Adrenal gland (tissue), 12 donors: ENCODE results near the gene ARVCF. TPM values are rescaled to one million over a fixed set of nuclear protein-coding genes. Genes with fewer than 3 reads are reported as not detected.

ENCODE experiments used
- DNase-seq, 7 donors: peaks; one replicate each; pipeline ENCODE4 v3.0.0-alpha.2; 2019 to 2020
- H3K27ac ChIP-seq, 5 donors: fragments of 200-600 bp; sonication (generic) in 4 of 5; 1 replicate in 3 of 5; 2 replicates in 2 of 5; pipeline versions ENCODE4 v1.5.1 to v1.8.0; 2016 to 2020; ENCODE audit warnings: mild to moderate bottlenecking in 1 of 5
- H3K27me3 ChIP-seq: fragments of 200-600 bp; 2 replicates; pipeline ENCODE4 v1.8.0; 2021
- H3K36me3 ChIP-seq, 2 donors: fragments of 200-600 bp; replicated peaks in 1 of 2; 1 replicate in 1 of 2; 2 replicates in 1 of 2; pipeline versions ENCODE4 v1.5.1 to v1.8.0; 2018 to 2022
- H3K4me1 ChIP-seq, 2 donors: fragments of 200-600 bp; replicated peaks in 1 of 2; 1 replicate in 1 of 2; 2 replicates in 1 of 2; pipeline versions ENCODE4 v1.5.1 to v1.8.0; 2018 to 2021
- H3K4me3 ChIP-seq, 4 donors: fragments of 200-600 bp; sonication (generic) in 3 of 4; one replicate each; pipeline ENCODE4 v1.5.1; 2016 to 2018
- H3K9me3 ChIP-seq, 3 donors: fragments of 200-600 bp; sonication (generic) in 1 of 3; replicated peaks in 1 of 3; 1 replicate in 2 of 3; 2 replicates in 1 of 3; pipeline versions ENCODE4 v1.5.1 to v1.8.0; 2016 to 2021
- POLR2A ChIP-seq, 2 donors: fragments of 450-650 bp; IDR thresholded peaks; one replicate each; pipeline ENCODE4 v1.6.1; 2017; ENCODE audit warnings: antibody characterized with exemption in 2 of 2, mild to moderate bottlenecking in 2 of 2, moderate library complexity in 1 of 2
- WGBS, 4 donors: extraction: QIAGEN DNeasy Blood & Tissue Kit in 2 of 4; methylation state at CpG; one replicate each; pipeline versions ENCODE4 v1.1.5 to v1.1.7; 2013 to 2017; 5-methylcytosine and 5-hydroxymethylcytosine counted together
- intact Hi-C, 2 donors: fragments of 100-400 bp; cut with DNase I; formaldehyde crosslinking; loops; one replicate each; pipeline versions ENCODE4 v1.14.1 to v1.15.0; 2022 to 2023
- polyA plus RNA-seq, 3 donors: library from polyadenylated mRNA; stranded (reverse); fragments of 200-250 nt in 2 of 3; fragments of 350-450 nt in 1 of 3; fragmentation: Illumina TruSeq in 1 of 3; extraction: RNeasy Lipid Tissue Mini Kit (QIAGEN cat#74804) in 1 of 3; gene quantifications; one replicate each; pipeline ENCODE4 v1.2.3, GENCODE V29; 2013 to 2014
- total RNA-seq, 9 donors: library from RNA; depleted of rRNA in 4 of 9; stranded (reverse); fragments of >200 nt in 4 of 9; fragments of 120-200 nt in 1 of 9; fragmentation: NEBNext Ultra II Directional in 1 of 9; extraction: Animal tissue kit (Norgen Biotek cat#: 25700) in 1 of 9; gene quantifications; one replicate each; pipeline versions ENCODE4 v1.1.0 to v1.2.4, GENCODE V29; 2013 to 2023
- TF ChIP-seq, protein P1 (sequence below), 6 experiments: fragments of 450-650 bp in 4 of 6; fragments of 200-600 bp in 2 of 6; sonication (generic) in 1 of 6; IDR thresholded peaks; 1 replicate in 5 of 6; 2 replicates in 1 of 6; pipeline versions ENCODE4 v1.5.1 to v1.8.0; 2016 to 2021; ENCODE audit warnings: antibody characterized with exemption in 6 of 6, mild to moderate bottlenecking in 2 of 6, moderate library complexity in 1 of 6
- donor health status: healthy with polysubstance abuse.
- donor health status: Bipolar disorder and iron deficiency.
- donor health status: DM: yes; HTN: yes; CAD: no.
- donor health status: DM: no; HTN: no; CAD: no.
- donor health status: DM: no; HTN: no; CAD: no.
- donor health status: DM: yes; HTN: yes; CAD: no.

ARVCF gene
- total and polyA plus RNA-seq, 12 donors = 1.2 to 74.8 (median 18.6) TPM

DNA sequence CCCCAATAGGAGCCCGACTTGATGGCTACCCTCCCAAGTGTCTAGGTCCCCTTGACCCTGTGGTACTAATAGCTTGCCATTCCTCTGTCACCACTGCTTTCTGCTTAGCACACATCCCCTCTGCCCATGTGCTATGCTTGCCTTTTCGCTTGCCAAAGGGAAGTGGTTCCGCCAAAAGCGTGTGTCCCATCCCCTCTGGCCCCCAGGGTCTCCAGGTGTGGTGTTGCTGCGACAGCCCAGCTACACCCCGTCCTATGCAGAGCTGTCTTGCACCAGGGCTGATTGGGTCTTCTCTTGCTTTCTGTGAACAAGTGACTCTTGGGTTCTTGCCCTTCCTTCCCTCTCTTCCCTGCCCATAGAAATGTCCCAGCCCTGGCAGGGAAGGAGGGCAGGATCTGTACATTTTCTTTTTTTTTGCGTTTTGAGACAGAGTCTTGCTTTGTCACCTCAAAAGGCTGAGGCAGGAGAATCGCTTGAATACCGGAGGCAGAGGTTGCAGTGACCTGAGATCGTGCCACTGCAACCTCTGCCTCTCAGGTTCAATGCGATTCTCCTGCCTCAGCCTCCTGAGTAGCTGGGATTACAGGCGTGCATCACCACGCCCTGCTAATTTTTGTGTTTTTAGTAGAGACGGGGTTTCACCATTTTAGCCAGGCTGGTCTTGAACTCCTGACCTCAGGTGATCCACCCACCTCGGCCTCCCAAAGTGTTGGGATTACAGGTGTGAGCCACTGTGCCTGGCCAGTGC, 8.2 kb upstream of the ARVCF start:
- Histone ChIP-seq H3K36me3 (no peaks in the 10 kb centered on the region), H3K9me3 (no peaks in the 10 kb centered on the region), H3K4me1 (peaks cover 22 to 37% of the 10 kb centered on the region in 2 donors), H3K4me3 (no peak overlapping the region), H3K27ac (no peak overlapping the region), H3K27me3 (no peaks in the 10 kb centered on the region)
- 92 to 94% (median 94%) methylated on average over 15 of the region's 15 CpGs for WGBS, 4 donors
- TF ChIP-seq, protein P1, sequence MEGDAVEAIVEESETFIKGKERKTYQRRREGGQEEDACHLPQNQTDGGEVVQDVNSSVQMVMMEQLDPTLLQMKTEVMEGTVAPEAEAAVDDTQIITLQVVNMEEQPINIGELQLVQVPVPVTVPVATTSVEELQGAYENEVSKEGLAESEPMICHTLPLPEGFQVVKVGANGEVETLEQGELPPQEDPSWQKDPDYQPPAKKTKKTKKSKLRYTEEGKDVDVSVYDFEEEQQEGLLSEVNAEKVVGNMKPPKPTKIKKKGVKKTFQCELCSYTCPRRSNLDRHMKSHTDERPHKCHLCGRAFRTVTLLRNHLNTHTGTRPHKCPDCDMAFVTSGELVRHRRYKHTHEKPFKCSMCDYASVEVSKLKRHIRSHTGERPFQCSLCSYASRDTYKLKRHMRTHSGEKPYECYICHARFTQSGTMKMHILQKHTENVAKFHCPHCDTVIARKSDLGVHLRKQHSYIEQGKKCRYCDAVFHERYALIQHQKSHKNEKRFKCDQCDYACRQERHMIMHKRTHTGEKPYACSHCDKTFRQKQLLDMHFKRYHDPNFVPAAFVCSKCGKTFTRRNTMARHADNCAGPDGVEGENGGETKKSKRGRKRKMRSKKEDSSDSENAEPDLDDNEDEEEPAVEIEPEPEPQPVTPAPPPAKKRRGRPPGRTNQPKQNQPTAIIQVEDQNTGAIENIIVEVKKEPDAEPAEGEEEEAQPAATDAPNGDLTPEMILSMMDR (IDR thresholded peaks at IDR 0.05) = no peak
- no peak for TF ChIP-seq POLR2A (IDR thresholded peaks at IDR 0.05)
- intact Hi-C loops = no loop called here
- peak in 1 of 7 donors; percentile 2 for DNase-seq

DNA sequence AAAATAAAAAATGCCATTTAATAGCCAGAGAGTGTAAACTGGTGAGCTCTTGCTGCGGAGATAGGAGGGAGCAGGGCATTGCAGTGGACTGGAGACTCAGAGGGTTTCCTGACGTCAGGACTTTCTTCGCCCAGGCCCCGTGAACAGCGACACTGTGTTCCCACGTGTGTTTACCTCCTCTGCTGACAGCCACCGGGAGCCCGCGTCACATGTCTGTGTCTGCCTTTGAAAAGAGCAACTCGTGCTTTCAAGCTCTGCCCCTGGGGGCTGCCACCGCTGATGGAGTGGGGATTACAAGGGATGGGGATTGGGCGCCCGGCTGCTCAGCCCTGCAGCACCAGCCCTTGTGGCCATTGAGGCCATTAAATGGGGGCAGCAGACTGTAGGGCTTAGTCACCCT, 7.6 kb upstream of the ARVCF start:
- TF ChIP-seq POLR2A (IDR thresholded peaks at IDR 0.05) = no peak
- TF ChIP-seq, protein P1 (IDR thresholded peaks at IDR 0.05) = no peak
- Histone ChIP-seq H3K27ac (peak overlapping the region in 1 of 5 donors; percentile 38), H3K27me3 (no peaks in the 10 kb centered on the region), H3K4me3 (no peak overlapping the region), H3K4me1 (peaks cover 22 to 32% of the 10 kb centered on the region in 2 donors), H3K9me3 (no peaks in the 10 kb centered on the region), H3K36me3 (no peaks in the 10 kb centered on the region)
- intact Hi-C loops = no loop called here
- DNase-seq = peak in 2 of 7 donors; percentile 8 to 91
- WGBS, 4 donors = 73 to 80% (median 76%) methylated on average over 8 to 13 of the region's 13 CpGs

DNA sequence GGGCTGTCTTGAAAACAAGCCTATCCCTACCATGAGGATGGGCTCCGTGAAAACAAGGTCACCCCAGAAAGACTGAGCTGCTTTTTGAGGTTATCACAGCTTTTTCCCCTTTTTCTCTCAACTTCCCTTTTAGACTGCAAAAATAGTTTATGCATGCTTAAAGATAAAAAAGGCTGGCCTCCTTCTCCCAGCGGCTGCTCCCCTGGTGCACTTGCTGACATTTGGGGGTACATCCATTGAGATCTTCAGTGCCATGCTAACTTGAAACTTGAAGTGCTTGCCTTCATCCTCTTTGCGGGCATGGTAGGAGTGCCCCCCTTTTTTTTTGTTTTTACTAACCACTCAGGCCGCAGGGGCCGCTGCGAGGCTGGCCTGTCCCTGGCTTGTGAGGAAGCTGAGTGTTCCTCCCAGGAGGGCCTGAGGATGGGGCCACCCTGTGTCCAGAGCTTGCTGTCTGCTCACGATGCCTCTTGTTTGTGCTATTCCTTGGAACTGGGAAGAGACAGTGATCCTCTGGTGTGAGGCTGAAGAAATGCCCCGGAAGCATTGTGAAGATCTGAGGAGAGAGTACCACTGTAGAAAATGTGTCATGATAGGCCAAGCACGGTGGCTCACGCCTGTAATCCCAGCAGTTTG, 6.5 kb upstream of the ARVCF start:
- Histone ChIP-seq H3K4me1 (peaks cover 21 to 22% of the 10 kb centered on the region in 2 donors), H3K27me3 (no peaks in the 10 kb centered on the region), H3K4me3 (no peak overlapping the region), H3K27ac (peak overlapping the region in 3 of 5 donors; percentile 90 to 98 (median 92)), H3K36me3 (no peaks in the 10 kb centered on the region), H3K9me3 (no peaks in the 10 kb centered on the region)
- no peak for DNase-seq
- TF ChIP-seq, protein P1 (IDR thresholded peaks at IDR 0.05) = no peak
- TF ChIP-seq POLR2A (IDR thresholded peaks at IDR 0.05) = no peak
- intact Hi-C loops = no loop called here
- 74 to 81% (median 76%) methylated on average over 10 of the region's 10 CpGs for WGBS, 4 donors

DNA sequence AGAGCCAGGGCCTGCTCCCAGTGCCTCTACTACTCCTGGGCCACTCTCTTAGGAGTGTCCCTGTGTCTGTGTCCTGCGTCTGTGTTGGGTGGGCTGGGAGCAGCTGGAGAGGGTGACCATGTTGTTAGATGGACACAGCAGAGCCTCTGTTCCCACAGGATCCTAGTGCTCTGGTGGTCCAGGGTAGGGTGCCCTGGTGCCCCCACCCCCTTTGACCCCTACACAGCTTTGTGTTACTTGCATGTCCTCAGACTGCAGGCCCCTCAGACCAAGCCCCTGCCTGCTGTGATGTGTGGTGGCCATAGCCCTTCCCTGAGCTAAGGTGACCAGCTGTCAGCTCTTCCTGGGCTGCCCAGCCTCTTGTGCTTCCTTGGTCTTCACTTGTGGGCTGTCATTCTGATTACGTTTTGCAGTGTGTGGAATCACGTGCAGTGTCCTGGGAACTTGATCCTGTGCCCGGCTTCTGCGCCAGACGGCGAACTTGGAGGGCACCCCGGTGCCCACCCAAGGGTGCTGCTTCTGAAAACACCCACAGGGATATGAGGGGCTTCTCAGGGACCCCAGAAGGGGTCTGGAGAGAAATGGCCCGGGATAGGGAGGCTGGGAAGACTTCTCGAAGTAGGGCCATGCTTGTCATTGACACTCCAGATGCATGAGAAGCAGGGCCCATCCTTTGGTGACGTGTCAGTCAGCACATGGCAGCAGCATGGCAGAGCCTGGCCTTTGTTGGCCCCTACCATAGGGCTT, 5.8 kb upstream of the ARVCF start:
- peak overlapping the region; percentile 60 to 98 (median 90) for H3K27ac ChIP-seq
- intact Hi-C loops = no loop called here
- TF ChIP-seq, protein P1 (IDR thresholded peaks at IDR 0.05) = no peak
- no peak for TF ChIP-seq POLR2A (IDR thresholded peaks at IDR 0.05)

More for the DNA sequence above, 5.8 kb upstream of the ARVCF start:
- no peak for DNase-seq
- 86 to 90% (median 89%) methylated on average over 7 to 11 of the region's 11 CpGs for WGBS, 4 donors
- Histone ChIP-seq H3K4me1 (peaks cover 18 to 22% of the 10 kb centered on the region in 2 donors), H3K9me3 (no peaks in the 10 kb centered on the region), H3K4me3 (peak overlapping the region in 1 of 4 donors; percentile 89), H3K36me3 (no peaks in the 10 kb centered on the region), H3K27me3 (no peaks in the 10 kb centered on the region)
